DMS 273 (cell line): ENCODE measurements around the gene SMAD7.

ENCODE experiments used
- DNase-seq: peaks from one replicate; lab custom pipeline; 2025; ENCODE audit not compliant: unreplicated experiment; lab: John Stamatoyannopoulos, UW

The SMAD7 gene

DNA sequence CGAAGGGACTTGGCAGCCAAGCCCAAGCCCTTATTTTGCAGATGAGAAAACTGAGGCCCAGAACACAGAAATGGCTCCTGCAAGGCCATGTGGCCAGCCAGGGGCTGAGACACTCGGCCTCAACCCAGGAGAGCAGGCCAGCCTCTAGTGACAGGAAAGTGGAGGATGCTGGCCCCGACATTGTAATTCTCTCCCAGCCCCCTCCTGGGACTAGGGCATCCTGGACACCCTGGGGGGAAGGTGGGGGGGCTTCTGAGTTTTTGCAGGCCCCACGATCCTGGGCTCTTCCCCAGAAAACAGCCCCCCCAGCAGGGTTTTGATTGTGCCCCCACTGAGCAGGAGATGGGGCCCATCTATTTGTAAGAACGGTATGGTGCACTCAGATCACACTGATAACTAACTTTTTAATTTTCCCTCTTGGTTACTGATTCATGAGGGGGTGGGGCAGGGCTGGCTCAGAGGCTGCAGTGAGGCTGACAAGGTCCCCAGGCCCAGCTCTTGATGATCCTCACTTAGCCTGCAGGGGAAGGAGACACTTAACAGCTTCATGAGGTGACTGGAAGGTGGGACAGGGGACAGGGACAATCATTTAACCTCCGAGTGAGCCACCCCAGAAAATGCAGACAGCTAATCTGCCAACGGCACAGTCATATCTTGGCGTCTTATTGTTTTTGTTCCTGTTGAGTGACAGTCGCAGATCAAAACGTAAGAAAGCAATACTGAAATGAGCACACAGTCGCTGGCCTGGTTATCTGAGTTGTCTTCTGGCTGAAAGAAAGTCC is 18.9 kb downstream of the SMAD7 start:
- no peak for DNase-seq

DNA sequence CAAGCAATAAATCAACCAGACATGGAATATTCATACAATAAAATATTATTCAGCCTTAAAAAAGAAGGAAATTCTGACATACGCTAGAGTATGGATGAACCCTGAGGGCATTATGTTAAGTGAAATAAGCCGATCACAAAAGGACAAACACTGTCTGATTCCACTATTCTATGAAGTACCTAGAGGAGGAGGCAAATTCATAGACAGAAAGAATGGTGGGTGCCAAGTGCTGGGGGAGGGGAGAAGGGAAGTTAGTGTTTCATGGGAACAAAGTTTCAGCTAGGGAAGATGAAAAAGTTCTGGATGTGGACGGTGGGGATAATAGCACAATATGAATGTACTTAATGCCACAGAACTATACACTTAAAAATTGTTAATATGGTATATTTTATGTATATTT is 19.8 kb downstream of the SMAD7 start:
- DNase-seq = no peak

DNA sequence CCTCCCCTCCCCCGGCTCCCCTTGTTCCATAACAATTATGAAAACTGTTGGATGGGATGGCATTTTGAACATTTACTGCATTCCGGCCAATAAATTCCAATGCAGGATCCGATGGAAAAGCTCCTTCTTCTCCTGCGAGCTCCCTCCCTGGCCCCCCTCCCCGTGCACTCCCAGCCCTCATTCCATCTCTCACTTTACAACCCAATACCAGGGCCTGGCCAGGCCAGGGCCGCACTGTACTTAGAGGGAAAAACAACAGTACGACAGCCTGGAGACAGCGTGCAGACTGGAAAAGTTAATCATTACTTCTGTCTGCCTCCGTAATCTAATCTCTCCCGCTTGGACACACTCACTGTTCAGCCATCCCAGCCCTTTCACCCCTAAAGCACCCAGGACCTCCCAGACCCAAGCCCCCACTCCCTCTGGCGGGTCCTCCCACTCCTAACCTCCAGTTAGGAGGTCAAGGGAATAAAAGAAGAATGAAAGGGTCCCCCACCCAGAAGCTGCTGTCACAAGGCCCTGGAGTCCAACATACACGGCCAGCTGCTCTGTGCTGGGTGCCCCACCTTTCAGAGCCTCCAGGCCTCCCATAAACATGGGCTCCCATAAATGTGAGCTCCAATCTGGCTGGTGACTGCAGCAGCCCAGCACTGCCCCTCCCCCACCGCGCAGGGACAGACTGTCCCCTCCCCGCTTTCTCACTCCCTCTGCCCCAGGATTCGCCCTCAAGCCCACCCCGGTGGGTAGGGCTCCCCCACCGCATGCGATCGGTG is 20.6 kb downstream of the SMAD7 start:
- no peak for DNase-seq

DNA sequence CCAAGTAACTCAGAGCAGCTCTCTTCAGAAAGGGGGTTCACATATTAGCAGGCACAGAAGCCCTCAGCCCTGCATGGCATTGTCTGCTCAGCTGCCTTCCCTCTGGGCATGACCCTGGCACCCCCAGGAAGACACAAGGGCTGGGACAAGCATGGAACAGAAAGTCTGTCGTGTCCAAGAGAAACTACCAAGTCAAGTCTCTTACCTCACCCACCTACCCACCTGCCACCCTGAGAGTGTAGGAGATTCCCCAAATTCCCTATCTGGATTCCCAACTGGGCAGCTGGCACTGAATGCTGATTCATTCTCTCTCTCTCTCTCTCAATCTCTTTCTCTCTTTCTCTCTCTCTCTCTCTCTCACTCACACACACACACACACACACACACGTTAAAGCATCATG is 21.6 kb downstream of the SMAD7 start:
- no peak for DNase-seq

DNA sequence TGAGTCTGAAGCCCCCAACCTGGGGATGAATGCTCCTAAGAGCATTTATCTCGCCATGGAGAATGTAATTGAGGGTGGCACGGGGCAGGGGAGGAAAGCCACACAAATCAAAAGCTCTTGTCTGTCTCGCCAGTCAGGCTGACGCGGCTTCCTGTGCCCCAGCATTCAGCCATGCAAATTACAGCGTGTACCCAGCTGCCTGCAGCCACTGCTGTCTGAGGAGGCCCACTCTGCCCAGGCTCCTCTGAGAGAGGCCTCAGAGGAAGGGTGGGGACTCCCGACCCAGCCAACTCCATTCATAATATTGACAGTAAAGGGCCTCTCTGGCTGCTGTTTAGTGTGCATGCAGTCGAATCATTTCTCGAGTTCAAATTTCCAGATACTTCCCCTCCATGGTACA is 22.0 kb downstream of the SMAD7 start:
- peak; percentile 29 for DNase-seq

DNA sequence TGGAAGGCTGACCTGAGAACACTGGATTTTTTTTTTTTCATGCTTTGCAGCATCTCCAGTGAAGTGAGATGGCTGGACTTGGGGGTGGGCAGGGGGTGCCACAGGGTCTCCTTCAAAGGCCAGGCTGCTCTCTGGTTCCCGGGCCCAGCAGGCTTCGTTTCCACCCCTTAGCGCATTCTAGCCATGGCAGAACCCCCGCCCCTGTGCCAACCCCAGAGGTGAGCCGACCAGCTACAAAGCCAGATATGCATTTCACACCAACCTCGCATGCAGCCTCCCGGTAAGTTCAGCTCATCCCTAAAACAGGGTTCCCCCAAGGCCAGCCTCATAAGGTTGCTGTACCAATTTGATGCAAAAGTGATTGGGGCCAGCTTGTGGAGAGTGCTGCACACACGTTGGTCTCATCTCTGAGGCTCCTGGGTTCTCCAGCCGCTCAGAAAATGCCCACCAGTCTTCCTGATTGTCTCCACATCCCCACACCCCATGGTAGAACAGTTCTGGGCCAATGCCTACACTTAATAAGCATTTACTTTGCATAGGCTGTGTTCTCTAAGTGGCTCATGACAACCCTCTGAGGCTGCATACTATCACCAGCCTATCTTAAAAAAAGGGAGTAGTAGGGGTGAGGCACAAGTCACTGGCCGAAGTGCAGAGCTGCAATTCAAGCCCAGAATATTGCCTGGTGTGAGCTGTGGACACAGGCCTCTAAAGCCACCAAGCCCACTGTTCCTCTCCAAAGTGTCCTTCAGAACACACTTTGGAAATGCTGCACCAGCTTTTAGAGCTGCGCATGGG is 23.3 kb downstream of the SMAD7 start:
- no peak for DNase-seq

DNA sequence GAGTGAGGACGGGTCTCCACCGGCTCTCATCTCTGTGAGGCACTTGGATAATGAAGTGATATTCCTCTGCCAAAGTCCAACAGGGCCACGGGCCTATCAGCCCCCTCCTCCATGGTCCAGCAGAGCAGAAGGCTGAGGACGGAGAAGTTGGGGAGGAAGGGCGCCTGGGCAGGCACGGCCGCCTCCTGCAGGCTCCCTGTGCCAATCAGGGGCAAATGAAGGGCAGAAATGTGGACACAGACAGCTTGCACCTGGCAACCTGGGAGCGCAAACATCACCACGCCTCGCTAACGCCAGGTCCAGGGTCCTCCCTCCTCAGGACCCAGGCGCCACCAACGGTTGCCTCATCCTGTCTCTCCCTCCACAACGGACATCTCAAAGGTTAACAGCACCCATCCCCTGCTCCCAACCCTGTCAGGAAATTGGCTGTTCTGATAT is 24.3 kb downstream of the SMAD7 start:
- DNase-seq = no peak

DNA sequence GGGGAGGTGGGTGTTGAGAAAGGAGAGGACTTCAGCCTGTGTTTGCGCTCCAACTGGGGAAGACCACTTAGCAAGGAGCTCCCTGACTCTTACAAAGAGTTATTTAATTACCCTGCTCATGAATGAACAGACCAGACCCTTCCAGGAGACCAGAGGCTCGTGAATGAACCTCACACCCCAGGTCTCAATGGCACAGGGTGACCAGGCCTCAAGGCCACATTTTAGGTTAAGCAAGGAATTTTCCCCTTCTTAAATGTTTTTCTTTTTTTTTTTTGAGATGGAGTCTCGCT is 25.3 kb downstream of the SMAD7 start:
- no peak for DNase-seq

DNA sequence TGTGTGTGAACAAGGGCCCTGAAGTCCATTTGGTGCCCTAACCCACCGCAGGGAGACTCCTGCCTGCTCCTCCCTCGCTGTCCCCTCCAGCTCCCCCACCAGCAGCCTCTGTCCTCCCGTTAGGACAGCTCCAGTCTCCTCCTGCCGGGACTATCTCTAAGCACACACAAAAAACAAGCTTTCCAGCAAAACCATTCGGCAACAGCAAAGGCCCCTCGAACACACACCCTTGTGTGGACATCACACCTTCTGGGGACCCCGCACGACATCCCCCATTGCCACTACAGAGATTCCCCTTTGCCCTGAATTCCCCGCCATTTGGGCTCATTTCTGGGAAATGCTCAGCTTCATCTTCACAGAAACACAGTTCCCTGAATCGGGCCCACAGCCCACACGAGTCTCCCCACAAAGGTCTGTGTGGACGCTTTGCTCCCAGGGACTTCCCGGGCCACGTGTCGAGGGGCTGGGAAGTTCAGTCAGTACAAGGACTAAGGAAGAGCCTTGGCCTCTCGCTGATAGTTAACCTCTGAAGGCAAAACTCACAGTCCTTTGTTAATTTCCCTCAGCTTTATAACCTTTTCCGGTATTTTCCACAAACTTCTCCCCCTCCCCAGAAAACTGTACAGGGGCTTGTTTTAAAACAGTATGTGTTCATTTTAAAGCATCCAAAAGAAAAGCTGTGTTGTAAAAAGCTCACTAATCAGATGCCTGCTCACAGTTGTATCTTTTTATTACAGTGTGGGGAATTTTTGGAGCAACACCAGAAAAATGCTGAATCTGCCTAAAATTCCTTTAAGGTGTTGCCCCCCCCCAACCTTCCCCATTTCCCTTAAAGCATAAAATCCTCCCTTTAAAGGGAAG is 25.9 kb downstream of the SMAD7 start:
- no peak for DNase-seq

DNA sequence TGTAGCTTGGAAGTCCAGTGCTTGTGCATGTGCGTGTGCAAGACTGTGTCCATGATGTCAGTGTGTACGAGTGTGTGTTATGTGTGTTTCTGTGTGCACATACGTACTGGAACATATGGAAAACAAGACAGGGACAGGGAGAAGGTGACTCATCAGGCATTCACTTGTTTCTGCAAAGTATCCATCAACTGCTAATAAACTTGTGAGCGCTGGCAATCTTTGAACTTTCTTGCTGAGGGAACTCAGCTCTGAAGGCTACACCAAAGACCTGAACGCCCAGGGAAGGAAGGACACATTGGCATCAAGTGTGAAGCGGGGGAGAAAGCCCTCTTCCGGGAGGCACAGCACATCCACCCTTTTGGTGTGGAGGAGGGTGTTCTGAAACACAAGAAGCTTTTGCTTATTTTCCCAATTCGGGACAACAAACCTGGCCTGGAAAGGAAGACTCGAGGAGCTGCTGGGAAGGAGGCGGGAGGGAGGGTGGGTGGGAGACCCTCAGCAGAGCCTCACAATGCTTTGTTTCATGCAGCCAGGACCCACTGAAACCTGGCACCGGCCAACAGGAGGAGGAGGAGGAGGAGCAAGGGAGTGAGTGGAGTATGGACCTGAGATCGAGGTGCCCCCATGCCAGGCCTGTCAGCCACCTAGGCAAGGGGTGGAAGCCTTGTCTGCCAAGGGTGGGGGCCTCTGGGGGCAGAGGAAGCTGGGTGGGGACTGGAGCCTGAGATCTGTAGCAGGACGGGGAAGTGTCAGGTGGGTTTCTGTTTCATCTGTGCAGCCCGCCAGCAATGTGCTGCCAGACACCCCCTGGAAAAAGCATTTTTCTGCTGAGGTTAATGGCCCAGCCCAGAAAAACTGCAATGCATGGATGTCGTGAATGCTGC is 26.8 kb downstream of the SMAD7 start:
- no peak for DNase-seq

DNA sequence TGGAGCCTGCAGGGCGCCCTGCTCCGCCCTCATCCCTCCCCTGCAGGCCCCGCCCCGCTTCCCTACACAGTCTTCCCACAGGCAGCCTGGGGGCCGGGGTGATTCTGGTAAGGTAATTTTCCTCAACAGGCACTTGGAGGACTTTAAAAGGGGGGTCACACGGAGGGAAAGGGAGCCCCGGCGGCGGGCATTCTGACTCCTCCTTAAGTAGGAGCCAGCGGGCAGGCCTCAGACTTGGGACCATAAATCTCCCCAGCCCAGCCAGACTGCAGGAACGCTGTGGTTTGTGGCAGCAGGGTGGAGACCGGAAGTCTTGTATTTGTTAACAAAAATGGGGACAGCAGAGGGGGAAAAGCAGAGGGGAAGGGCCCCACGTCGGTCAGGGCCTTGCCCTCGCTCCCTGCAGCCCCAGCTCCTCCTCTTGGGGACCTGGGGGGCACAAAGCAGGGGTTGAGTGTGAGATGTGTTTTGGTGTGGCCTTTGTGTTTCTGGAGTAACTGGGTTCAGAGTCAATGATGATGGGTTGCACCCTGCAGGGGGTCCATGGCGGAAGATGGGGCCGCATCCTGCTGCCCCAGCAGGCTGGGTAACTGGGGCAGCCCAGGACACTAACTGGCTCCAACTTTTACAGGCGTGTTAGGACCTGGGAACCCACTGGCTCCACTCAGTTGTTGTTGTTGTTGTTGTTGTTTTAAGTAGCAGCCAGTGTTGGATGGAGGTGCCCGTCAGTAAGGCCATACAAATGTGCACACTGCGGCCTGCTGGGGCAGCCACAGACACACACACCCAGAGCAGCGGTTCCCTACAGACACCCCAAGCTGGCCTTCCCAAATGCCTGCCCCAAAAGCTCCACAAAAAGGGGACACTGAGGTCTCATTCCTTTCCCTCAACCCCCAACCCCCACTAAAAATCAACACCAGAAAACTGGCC is 27.7 kb downstream of the SMAD7 start:
- DNase-seq = no peak

DNA sequence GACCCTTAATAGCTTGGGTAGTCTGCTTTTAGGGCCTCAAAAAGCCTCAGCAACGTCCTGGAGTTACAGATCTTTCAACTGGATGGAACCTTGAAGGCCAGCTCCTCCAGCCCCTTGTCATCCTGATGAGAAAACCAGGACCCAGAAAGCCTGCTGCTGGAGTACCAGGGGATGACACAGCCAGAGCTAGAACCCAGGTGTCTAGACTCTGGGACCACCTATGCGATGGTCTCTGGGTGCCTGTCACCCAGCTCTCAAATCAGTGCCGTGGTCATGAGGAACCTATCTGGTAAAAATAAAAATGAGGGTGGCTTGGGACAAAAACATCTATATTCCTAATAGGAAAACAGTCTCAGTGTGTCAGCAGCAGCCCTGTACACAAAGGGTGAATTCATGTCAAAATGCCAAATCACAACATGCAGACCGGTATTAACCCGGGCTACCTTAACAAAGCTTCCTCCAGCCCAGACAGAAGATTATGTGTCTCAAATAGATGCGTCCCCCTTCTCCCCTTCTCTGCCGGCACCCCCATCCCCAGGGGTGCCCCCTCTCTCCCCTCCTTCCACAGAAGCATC is 28.5 kb downstream of the SMAD7 start:
- no peak for DNase-seq

DNA sequence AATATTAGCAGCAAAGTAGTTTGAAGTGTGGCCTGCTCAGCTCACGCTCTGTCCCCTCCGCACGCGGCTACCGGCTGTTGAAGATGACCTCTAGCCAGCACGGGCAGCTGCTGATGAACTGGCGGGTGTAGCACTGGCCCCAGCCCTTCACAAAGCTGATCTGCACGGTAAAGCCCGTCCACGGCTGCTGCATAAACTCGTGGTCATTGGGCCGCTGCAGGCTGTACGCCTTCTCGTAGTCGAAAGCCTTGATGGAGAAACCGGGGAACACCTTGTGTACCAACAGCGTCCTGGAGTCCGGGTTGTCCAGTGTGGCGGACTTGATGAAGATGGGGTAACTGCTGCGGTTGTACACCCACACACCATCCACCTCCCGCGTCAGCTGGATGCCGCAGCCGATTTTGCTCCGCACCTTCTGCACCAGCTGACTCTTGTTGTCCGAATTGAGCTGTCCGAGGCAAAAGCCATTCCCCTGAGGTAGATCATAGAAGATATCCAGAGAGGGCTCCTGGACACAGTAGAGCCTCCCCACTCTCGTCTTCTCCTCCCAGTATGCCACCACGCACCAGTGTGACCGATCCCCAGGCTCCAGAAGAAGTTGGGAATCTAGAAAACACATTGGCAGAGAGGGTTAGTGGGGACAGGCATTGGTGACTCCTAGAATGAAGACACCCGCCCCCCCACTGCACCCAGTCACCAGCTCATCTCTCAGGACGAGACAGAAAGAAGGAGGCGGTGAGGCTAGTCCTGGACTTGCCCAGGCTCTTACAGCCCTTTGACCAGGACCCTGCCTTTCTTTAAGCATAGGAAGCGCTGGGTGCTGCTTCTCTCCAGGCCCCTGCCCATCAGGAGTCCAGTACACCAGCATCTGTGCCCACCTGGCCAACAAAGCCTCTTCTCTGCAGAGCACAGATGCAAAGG is 29.2 kb downstream of the SMAD7 start:
- DNase-seq = no peak

DNA sequence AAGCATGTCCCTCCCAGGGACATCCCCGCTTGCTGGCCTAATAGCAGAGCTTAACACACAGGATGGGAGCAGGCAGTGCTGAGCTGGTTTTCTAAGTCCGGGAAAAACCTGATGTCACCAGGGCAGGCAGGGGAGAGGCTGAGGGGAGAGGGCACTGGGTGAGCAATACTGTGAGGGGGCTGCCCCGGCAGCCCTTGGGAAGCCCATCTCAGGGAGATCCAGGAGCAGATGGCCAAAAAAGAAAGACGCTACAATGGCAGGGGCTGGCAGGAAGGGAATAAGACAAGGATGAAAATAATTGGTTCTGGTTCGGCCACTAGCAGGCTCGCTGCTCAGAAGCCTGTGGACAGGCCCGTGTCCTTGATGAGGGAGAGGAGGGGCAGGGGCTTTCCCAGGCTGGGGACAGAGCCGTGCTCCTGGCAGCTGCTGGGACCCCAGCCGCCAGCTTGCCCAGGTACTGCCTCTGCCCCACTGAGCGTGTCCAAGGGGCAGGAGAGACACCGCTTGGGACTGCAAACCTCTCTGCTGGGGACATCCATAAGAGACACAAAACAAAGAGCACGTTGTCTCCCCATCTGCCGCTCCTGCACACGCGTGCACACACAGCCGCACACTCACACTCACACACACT is 30.2 kb downstream of the SMAD7 start:
- no peak for DNase-seq

DNA sequence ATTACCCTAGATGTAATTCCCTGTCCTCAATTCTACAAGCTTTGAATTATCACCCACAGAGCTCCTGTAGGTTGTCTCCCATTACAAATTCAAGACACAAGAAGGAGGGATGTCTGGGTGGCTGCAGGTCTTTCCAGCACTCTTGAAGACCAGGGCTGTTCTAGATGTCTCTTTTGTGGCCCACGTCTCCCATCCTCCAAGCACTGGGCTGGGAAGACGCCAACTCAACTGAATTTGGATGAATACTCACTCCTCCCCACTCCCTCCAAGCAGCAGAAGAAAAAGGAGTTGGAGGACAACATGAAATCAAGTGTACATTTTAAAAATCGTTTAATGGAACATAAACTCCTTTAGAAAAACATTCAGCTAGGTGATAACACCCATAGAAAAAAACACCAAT is 31.2 kb downstream of the SMAD7 start:
- no peak for DNase-seq

DNA sequence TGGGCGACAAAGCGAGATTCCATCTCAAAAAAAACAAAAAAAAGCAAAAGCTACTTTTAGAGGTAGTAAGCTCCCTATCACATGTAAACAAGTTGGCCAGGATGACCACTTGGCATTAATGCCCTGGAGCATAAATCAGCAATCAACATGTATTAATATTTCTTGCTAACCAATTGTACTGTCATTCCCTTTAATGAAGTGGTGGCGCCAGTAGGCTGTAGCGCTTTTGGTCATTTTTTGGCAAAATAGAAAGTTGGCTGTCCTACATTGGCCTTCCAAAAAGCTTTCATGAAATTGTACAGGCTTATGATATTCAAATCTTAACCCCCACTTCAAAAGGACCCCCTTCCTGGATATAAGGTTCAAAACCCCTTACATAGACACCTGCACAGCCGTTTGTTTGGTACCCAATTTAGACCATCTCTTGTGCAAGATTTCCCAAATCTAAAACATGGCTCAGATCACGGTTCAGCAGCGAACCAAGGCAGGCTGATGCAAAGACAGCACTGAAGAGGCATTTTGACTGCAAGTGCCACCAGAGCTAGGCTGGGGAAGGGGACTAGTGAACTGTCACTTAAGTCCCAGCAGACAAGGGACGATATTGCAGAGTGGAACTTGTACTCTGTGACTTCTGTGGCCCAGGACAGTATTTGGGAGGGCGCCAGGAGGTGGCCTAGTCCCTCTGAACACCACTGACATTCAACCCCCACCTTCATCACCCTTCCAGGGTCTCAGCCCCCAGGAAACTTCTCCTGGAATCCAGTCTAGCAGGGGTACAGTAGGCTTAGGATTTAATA is 31.9 kb downstream of the SMAD7 start:
- no peak for DNase-seq
